OCI-LY1 (cell line): ENCODE results near the gene PDK4.

Experiments used
- CTCF ChIP-seq: fragments of 200-600 bp; sonication (generic), shearing (Covaris generic); IDR thresholded peaks from 2 replicates; pipeline ENCODE4 v1.5.1; 2017; ENCODE audit warnings: mild to moderate bottlenecking, antibody characterized with exemption, low read length, moderate library complexity, mixed read lengths
- EZH2 ChIP-seq: fragments of 200-600 bp; sonication (generic), shearing (Covaris generic); IDR thresholded peaks from 2 replicates; pipeline ENCODE4 v1.8.0; 2017; ENCODE audit warnings: borderline replicate concordance, mixed run types, mild to moderate bottlenecking, antibody characterized with exemption, low read length, moderate library complexity, mixed read lengths

- TF ChIP-seq CTCF (no peak), EZH2 (no peak)
Observed at GRCh38 chr7:95599069-95599468, 2.8 kb upstream of the PDK4 start.
